HL-60 (cell line): ENCODE results near the gene MCCD1.

Experiments
- DNase-seq, 2 experiments: peaks; one replicate each; pipeline ENCODE4 v3.0.0-alpha.2; 2010 to 2020; ENCODE audit warnings: low read depth in 1 of 2, low spot score in 1 of 2
- H3K27ac ChIP-seq: fragments of 250-450 bp; sonication (Bioruptor Pico); replicated peaks from 2 replicates; pipeline ENCODE4 v1.5.1; 2020; ENCODE audit warnings: mild to moderate bottlenecking, moderate library complexity
- H3K27me3 ChIP-seq: fragments of 250-450 bp; sonication (Bioruptor Pico); 2 replicates; pipeline ENCODE4 v1.5.1; 2021; ENCODE audit warnings: mild to moderate bottlenecking, moderate library complexity; ENCODE audit not compliant: insufficient read depth, poor library complexity, severe bottlenecking
- H3K4me3 ChIP-seq: replicated peaks from 2 replicates; pipeline ENCODE4 v1.5.1; 2011; ENCODE audit warnings: mild to moderate bottlenecking, control low read depth, low read length; ENCODE audit not compliant: insufficient read depth
- GABPA ChIP-seq: IDR thresholded peaks from 2 replicates; pipeline ENCODE4 v1.6.1; 2012; ENCODE audit warnings: low read depth
- POLR2AphosphoS5 ChIP-seq: IDR thresholded peaks from 2 replicates; pipeline ENCODE4 v1.6.1; 2012; ENCODE audit warnings: low read depth
- REST ChIP-seq: IDR thresholded peaks from 2 replicates; pipeline ENCODE4 v1.6.1; 2012; ENCODE audit warnings: low read depth; ENCODE audit not compliant: insufficient replicate concordance
- SPI1 ChIP-seq: IDR thresholded peaks from 2 replicates; pipeline ENCODE4 v1.6.1; 2012; ENCODE audit warnings: low read depth, mild to moderate bottlenecking, borderline replicate concordance
- TF ChIP-seq, protein P1 (sequence below): IDR thresholded peaks from one replicate; pipeline ENCODE4 v1.5.1; 2011; ENCODE audit warnings: low read length, control low read depth, inconsistent platforms; ENCODE audit not compliant: insufficient read depth

Gene MCCD1

DNA sequence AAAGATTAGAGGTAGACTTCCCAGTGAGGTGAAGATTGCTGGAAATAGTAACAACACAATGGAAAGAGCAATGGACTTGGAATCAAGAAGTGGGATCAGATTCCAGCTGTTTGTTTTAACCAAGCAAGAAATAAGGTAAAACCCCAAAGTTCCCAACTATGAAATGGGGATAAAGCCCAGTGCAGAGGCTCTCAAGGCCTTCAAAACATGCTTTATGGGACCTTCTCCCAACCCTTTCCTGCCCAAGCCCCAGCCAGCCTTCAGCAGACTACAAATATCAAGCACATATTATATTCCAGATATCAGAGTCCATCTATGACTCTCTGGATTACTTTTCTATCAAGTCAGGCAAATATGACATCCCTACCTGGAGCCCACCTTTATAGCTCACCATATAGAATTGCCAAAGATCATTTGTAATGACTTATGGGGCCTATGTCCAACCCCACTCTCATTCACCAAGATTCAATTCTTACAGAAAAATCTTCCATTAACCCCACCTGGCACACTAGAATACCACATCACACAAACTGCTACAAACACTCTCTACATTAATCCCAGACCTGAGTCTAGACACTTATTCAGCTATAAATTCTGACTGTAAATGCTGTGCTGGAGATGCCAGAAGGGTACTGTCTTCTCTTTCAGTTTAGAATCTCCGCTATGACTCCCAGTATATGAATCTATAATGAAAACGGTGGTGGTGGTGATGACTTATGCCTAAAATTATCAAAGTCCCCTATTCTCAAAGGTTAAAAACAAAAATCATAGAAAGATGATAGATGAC, 7.0 kb downstream of the MCCD1 start:
- no peak overlapping the region for H3K4me3 ChIP-seq
- H3K27ac ChIP-seq = no peak overlapping the region; the same call in 1 of the 2 replicates
- TF ChIP-seq, protein P1, sequence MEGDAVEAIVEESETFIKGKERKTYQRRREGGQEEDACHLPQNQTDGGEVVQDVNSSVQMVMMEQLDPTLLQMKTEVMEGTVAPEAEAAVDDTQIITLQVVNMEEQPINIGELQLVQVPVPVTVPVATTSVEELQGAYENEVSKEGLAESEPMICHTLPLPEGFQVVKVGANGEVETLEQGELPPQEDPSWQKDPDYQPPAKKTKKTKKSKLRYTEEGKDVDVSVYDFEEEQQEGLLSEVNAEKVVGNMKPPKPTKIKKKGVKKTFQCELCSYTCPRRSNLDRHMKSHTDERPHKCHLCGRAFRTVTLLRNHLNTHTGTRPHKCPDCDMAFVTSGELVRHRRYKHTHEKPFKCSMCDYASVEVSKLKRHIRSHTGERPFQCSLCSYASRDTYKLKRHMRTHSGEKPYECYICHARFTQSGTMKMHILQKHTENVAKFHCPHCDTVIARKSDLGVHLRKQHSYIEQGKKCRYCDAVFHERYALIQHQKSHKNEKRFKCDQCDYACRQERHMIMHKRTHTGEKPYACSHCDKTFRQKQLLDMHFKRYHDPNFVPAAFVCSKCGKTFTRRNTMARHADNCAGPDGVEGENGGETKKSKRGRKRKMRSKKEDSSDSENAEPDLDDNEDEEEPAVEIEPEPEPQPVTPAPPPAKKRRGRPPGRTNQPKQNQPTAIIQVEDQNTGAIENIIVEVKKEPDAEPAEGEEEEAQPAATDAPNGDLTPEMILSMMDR = no peak
- TF ChIP-seq GABPA = no peak
- TF ChIP-seq SPI1 = no peak
- no peak for TF ChIP-seq REST
- TF ChIP-seq POLR2AphosphoS5 = no peak
- no peak for DNase-seq
- H3K27me3 ChIP-seq = no peaks in the 10 kb centered on the region

DNA sequence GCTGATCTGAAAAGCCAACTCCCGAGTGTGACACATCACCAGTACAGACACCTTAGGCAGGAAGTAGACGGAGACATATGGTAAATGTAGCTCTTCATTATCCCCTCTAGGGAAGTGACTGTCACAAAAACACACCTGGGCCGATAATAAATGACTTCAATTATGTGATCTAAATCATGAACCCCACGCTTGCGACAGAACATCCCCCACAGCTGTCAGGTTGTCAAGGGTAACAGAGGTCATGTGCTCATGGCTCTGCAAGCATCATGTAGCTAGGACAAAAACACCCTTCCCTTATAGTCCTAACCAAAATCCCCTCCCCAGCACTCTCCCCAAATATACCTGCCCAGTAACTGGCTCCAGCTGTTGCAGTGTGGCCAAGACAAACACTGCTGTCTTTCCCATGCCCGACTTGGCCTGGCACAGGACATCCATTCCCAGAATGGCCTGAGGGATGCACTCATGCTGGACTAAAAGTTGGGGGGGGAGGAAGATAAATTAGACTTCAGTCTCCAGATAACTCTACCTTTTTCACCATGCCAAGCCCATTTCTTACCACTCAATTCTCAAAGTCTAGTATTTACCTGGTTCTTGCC, 10.1 kb downstream of the MCCD1 start:
- Histone ChIP-seq H3K27ac (no peak overlapping the region), H3K4me3 (no peak overlapping the region), H3K27me3 (no peaks in the 10 kb centered on the region)
- no peak for DNase-seq
- no peak for TF ChIP-seq REST

DNA sequence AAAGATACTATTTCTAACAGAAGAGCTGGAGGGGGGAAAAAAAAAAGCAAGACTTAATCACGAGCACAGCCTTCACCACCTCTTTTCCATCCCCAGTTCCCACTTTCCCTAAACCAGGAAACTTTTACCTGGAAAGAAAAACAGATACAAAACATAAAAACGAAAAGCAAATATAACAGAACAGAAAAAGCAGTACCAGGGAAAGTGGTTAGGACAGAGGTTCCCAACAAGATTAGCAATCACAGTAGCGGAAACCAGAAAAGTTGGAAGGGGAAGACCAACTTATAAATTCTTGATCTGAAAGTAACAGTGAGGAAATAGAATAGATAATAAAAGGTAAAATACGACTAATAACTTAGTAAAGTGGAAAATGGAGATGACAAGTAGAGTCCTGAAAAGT, 11.9 kb downstream of the MCCD1 start:
- DNase-seq = no peak
- H3K27me3 ChIP-seq = no peaks in the 10 kb centered on the region
- H3K4me3 ChIP-seq = peak overlapping the region; percentile 63
- peak overlapping the region; percentile 98 for H3K27ac ChIP-seq
- TF ChIP-seq REST = no peak
- TF ChIP-seq, protein P1 = no peak
- no peak for TF ChIP-seq POLR2AphosphoS5
- TF ChIP-seq SPI1 = no peak
- no peak for TF ChIP-seq GABPA
